CD1c-positive myeloid dendritic cell (primary cell): ENCODE measurements around the gene SH3PXD2B.
A peak's percentile ranks its signal among the peaks of the same experiment; 100 is the strongest.

ENCODE experiments used
- DNase-seq: peaks from one replicate; pipeline ENCODE4 v3.0.0-alpha.2; 2016; ENCODE audit errors: extremely low spot score

The SH3PXD2B gene

GRCh38 chr5:172454358-172455086, at the start of gene SH3PXD2B:
SH3PXD2B (minus strand) TSS chr5:172454525; CDS start chr5:172454352, 173 bp downstream.
- DNase-seq = peak; percentile 44

- DNase-seq = peak; percentile 9
Observed at GRCh38 chr5:172502969-172503368, 48.6 kb upstream of the SH3PXD2B start.

- no peak for DNase-seq
Observed at GRCh38 chr5:172502410-172502809, 48.1 kb upstream of the SH3PXD2B start.

GRCh38 chr5:172501708-172502320, 47.5 kb upstream of the SH3PXD2B start:
- DNase-seq = no peak

GRCh38 chr5:172499287-172499686, 45.0 kb upstream of the SH3PXD2B start:
- no peak for DNase-seq

- DNase-seq = no peak
Observed at GRCh38 chr5:172498431-172499129, 44.3 kb upstream of the SH3PXD2B start.

DNA sequence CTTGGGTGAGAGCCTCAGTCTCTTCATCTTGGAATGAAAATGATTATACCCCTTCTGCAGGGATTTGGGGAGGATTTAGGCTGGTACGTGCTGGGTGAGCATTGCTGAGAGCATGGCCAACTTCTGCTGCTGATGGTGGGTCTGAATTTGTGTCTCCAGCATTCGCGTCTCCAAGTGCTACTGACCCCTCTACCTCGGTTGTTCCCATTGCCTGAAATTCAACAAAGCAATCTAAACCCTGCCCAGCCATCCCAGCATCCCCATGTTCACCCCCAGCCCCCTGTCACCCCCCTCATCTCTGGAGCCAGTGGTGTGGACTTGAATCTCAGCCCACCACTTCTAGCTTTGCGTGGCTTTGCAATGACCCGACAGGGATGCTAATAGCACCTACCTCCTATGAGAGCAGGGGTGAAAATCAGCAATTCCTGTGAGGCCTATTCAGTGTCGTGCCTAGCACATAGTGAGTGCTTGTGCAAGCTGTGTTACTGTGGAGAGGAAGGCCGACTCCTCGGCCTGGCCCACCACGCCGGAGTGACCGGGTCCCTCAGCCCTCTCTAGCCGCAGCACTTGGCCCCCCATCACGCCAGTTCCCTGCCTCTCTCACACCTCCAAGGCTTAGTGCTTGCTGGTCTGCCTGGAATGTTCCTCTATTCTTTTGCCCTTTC, 43.4 kb upstream of the SH3PXD2B start:
- no peak for DNase-seq

DNA sequence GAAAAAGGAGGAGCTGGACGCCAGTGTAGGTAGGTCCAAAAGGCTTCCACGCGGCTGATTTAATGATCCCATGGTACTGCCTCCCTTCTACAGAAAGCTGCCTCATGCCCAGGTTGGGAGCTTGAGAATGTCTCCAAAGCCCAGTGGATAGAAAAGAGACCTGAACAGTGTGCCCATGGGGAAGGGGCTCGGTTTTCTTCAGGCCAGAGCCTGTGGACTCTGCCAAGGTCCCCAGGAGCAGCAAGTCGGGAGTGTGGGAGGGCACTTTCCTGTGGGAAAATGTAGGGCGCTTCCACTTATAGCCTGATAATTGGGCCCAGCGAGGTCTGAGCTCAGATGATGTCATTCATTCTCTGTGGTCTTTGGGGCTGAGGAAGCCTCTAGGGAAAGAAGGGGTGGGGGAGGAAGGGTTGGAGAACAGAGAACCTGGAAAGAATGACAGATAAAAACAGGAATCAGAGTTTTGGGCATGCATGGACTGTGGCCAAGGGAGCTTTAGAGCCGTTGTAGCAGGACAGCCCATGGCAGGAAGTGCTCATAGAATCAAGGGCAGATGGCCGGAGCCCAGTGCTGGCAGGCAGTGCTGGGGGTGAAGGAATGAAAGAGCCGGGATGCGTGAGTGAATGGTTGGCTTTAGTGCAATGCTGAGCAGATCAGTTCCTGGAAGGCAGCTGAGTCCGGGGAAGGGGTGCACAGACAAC, 42.5 kb upstream of the SH3PXD2B start:
- DNase-seq = no peak

DNA sequence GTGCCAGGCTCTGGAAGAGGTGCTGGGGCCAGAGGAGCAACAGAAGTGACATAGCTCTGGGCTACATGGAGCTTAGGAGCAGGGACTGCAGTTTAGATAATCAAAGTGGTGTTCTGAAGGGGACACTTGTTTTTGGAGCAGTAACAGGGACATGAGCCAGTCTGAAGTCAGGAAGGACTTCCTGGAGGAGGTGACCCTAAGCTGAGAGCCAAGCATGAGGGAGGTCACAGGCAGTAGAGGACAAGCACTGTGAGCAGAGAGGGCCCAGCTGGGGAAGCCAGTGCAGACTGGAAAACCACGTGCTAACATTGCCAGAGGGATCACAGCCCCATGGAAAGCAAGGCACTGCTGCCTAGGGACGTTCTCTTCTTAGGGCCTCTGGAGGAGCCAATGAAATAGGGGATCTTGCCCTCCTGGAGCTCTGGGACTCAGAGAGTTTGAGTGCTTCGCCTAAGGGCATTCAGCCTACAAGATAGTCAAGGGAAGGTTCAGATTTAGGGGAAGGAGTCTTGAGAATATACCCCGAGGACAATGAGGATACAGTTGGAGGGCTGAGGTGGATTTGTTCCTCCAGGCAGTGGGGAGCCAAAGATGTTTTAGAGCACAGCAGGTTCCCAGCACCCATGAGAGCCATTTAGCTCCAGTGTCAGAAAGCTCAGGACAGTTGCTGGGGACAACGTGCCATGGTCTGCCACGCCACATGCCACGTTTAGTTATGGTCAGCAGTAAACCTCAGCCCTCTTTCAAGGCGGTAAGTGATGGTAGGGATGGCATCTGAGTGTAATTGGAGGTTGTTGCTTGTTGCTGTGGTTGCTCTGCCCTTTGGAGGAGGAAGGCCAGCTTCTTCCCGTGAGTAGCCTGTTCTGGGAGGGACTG, 40.5 kb upstream of the SH3PXD2B start:
- DNase-seq = no peak

DNA sequence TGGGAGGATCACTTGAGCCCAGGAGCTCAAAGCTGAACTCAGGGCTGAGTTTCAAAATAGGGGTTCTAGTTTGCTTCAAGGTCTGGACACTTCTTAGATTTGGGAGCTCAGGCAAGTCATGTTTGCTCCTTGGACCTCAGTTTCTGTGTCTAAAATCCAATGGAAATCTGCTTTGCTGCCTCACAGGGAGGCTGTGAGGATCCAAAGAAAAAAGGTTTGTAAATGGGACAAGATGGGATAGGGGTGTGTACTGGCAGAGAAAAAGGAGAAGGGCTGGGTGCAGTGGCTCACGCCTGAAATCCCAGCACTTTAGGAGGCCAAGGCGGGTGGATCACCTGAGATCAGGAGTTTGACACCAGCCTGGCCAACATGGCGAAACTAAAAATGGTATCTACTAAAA, 39.6 kb upstream of the SH3PXD2B start:
- no peak for DNase-seq

DNA sequence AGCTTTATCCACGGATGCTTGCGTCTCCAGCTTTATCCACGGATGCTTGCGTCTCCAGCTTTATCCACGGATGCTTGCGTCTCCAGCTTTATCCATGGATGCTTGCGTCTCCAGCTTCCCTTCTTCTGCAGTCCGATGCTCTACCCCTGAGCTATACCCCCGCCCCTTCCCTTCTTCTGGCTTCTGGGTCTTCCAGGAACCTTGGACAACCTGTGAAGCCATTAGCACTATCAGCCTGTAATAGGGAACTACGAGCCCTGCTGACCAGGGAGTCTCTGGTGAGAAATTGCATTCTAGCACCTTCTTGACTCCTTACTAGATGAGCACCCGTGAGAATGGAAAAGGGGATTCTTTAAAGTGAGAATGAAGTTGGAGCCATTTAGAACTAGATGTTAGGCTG, 39.1 kb upstream of the SH3PXD2B start:
- DNase-seq = no peak

DNA sequence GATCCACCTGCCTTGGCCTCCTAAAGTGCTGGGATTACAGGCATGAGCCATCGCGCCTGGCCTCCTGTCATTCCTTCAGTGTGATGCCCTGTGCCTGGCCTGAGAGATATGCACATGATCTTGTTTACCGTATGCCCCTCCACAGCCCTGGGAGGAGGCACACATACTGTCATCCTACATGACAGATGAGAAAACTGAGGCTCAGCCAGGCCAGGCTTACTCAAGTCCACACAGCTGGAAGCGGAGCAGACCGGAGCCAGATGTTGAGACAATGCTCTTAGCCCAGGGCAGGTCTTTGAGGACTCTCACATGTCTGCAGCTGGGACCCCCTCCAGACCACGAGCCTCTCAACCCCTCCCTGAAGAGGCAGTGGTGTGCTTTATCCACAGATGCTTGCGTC, 38.7 kb upstream of the SH3PXD2B start:
- DNase-seq = no peak

DNA sequence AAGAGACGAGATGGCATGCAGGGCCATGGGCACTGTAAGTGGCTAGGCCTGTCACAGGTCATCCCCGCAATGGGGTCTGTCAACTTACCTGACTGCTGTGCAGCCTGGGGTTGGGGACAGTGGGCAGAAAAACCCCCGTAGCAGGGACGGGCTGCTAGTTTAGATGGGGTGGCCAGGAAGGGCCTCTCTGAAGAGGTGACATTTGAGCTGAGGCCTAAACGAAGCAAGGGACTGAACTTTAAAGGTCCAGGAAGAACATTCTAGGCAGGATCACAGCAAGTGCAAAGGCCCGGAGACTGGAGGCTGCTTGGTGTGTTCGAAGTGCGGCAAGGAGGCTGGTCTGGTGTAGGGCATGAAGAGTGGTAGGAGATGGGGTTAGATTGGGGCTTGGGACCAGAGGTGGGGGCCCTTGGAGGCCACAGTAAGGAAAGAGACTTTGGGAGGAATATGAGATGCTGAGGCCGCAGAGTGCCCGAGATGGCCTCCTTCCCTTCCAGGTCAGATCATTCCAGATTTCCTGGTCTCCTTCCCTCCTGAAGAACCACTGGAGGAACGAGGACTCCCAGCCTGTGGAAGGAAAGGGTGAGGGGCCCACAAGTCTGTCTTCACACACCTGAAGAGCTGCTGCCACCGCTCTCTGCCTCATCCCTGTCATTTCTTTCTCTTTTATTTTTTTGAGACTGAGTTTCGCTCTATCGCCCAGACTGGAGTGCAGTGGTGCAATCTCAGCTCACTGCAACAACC, 37.9 kb upstream of the SH3PXD2B start:
- no peak for DNase-seq

DNA sequence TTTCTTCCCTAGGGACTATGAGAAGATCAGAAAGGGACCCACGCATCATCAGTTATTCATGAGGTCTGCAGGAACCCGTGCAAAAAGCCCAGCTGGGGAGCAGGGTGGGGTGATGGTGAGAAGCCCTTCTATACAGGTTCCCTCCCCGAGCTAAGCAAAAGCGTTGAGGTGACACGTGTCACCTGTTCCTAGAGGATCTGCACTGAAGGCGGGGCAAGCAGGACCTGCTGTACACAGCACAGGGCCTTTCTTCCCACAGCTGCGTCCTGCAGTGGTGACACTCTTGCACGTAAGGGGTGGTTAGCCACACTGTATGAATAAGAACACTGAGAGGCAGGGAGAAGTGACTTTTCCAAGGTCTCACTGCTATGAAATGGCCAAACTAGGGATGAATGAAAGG, 37.2 kb upstream of the SH3PXD2B start:
- no peak for DNase-seq

- no peak for DNase-seq
Observed at GRCh38 chr5:172490514-172491461, 36.5 kb upstream of the SH3PXD2B start.

- DNase-seq = no peak
Observed at GRCh38 chr5:172488221-172488620, 33.9 kb upstream of the SH3PXD2B start.

DNA sequence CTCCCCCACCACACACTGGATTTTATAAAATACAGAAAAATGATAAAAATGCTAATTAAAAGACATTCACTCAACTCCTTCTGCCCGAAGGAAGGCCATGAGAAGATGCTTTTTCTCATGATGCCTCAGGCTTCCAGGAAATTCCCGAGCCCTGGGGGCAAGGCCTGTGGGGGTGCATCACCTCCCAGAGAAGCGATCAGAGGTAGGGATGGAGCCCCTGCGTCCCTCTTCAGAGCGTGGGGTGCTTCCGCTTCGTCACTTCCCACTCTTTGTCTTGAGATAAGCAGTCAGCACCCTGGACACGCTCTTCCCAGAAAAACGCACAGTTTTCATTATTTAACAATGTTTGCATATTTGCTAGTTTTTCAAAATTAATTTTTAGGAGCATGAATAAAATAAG, 33.3 kb upstream of the SH3PXD2B start:
- no peak for DNase-seq

DNA sequence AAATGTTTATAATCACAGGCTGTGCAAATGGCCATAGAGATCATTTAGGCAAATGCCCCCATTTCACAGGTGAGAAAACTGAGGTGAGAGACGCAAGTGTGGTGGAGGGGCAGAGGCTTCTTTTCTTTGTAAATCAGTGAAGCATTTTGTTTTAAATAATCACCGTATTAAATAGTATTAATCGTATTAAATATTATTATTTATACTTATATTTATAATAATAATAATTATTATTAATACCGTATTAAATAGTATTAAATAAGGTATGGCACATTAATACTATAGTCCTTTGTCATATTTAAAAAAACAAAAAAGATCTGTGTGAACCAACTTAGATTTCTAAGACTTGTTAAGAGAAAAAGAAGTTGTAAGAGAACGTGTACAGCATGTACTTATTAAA, 32.6 kb upstream of the SH3PXD2B start:
- no peak for DNase-seq

DNA sequence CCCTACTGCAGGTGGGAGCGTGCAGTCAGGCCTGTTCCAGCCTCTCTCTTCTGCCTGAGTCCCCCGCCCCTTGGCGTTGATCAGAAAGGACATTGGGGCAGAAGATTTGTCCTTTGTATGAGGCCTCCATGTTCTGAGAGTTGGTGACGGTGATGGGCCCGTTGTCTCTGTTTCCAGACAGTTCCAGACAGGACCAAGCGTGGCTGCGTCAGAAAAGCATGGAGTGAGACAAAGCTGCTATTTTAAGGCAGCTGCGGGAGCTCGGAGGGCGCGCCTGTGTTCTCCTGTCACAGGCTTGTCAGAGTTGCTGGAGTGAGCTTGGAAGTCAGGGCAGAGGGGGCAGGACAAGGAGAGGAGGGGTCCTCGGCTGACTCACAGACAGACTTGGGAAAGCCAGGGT, 32.1 kb upstream of the SH3PXD2B start:
- DNase-seq = no peak
